HepG2 (cell line): Measurements from ENCODE around the gene EXOSC6. TPM values are rescaled to one million over a fixed set of nuclear protein-coding genes. Genes with fewer than 3 reads are reported as not detected.

ENCODE experiments used
- ARNT2 ChIP-seq: sonication (generic); formaldehyde crosslinking; IDR thresholded peaks from 2 replicates; pipeline ENCODE4 v1.8.0; 2022; ENCODE audit warnings: mild to moderate bottlenecking, low read depth, missing genetic modification reagents, moderate library complexity
- GMEB2 ChIP-seq: IDR thresholded peaks from 2 replicates; pipeline ENCODE4 v1.6.1; 2016; ENCODE audit warnings: missing biosample characterization, missing genetic modification reagents, low read depth
- GZF1 ChIP-seq: sonication (generic); formaldehyde crosslinking; IDR thresholded peaks from 2 replicates; pipeline ENCODE4 v1.5.1; 2020; ENCODE audit warnings: mild to moderate bottlenecking, missing genetic modification reagents
- ISX ChIP-seq: sonication (generic); formaldehyde crosslinking; conservative IDR thresholded peaks from 2 replicates; pipeline ENCODE4 v1.5.0; 2020; ENCODE audit warnings: missing genetic modification reagents
- MTF1 ChIP-seq: sonication (generic); formaldehyde crosslinking; IDR thresholded peaks from 2 replicates; pipeline ENCODE4 v1.5.0; 2020; ENCODE audit warnings: missing genetic modification reagents
- NFATC3 ChIP-seq: sonication (generic); formaldehyde crosslinking; IDR thresholded peaks from 2 replicates; pipeline ENCODE4 v1.5.1; 2020; ENCODE audit warnings: mild to moderate bottlenecking, missing genetic modification reagents
- NR1H2 ChIP-seq: sonication (generic); formaldehyde crosslinking; IDR thresholded peaks from 2 replicates; pipeline ENCODE4 v1.8.1; 2022; ENCODE audit warnings: low read depth, missing genetic modification reagents, borderline replicate concordance
- PHF5A ChIP-seq: IDR thresholded peaks from one replicate; pipeline ENCODE4 v1.6.1; 2018; ENCODE audit warnings: low read depth, missing genetic modification reagents; ENCODE audit not compliant: unreplicated experiment
- RERE ChIP-seq: IDR thresholded peaks from 2 replicates; pipeline ENCODE4 v1.6.1; 2016; ENCODE audit warnings: low read depth, missing genetic modification reagents, missing compliant biosample characterization
- SSRP1 ChIP-seq: IDR thresholded peaks from 2 replicates; pipeline ENCODE4 v1.6.1; 2016; ENCODE audit warnings: control low read depth
- YEATS2 ChIP-seq: sonication (generic); formaldehyde crosslinking; IDR thresholded peaks from 2 replicates; pipeline ENCODE4 v1.4.0; 2020; ENCODE audit warnings: missing genetic modification reagents, borderline replicate concordance
- YY1 ChIP-seq: IDR thresholded peaks from 2 replicates; pipeline ENCODE4 v1.6.1; 2011; ENCODE audit warnings: low read length, low read depth, moderate library complexity, mild to moderate bottlenecking; ENCODE audit not compliant: insufficient read depth, insufficient replicate concordance
- ZNF432 ChIP-seq: sonication (generic); formaldehyde crosslinking; IDR thresholded peaks from 2 replicates; pipeline ENCODE4 v1.5.0; 2020; ENCODE audit warnings: missing genetic modification reagents, mild to moderate bottlenecking, borderline replicate concordance
- ZNF484 ChIP-seq: sonication (generic); formaldehyde crosslinking; IDR thresholded peaks from 2 replicates; pipeline ENCODE4 v1.5.1; 2020; ENCODE audit warnings: mild to moderate bottlenecking, low read depth, missing genetic modification reagents, borderline replicate concordance
- ZNF670 ChIP-seq: sonication (generic); formaldehyde crosslinking; IDR thresholded peaks from 2 replicates; pipeline ENCODE4 v1.8.0; 2022; ENCODE audit warnings: mild to moderate bottlenecking, missing genetic modification reagents, borderline replicate concordance
- polyA plus RNA-seq, 8 experiments: library from polyadenylated mRNA; depleted of rRNA in 3 of 8; stranded (reverse) in 7 of 8; unstranded in 1 of 8; fragments of >200 nt; fragmentation: Illumina TruSeq in 4 of 8; extraction: Trizol in 4 of 8; gene quantifications; 2 replicates each; pipeline versions ENCODE4 v1.2.1 to v1.2.3, GENCODE V29; 2011 to 2016; ENCODE audit warnings: low read depth in 4 of 8, missing spikeins in 1 of 8, mixed read lengths in 1 of 8; ENCODE audit not compliant: insufficient read depth in 1 of 8
- total RNA-seq, 5 experiments: library from RNA; depleted of rRNA; stranded (reverse); fragments of >200 nt; fragmentation: Illumina TruSeq; extraction: Trizol; gene quantifications; 2 replicates each; pipeline ENCODE4 v1.2.3, GENCODE V29; 2016; ENCODE audit warnings: low read depth in 1 of 5
- TF ChIP-seq, protein P1 (sequence below): sonication (generic); formaldehyde crosslinking; IDR thresholded peaks from 2 replicates; pipeline ENCODE4 v1.4.0; 2020; ENCODE audit warnings: missing genetic modification reagents
- TF ChIP-seq, protein P2 (sequence below): sonication (generic); formaldehyde crosslinking; IDR thresholded peaks from 2 replicates; pipeline ENCODE4 v1.5.0; 2020; ENCODE audit warnings: mild to moderate bottlenecking, missing genetic modification reagents, moderate library complexity

EXOSC6 gene
- total and polyA plus RNA-seq, 2 of the 13 experiments (the other 11 are each of a cell fraction or from before 2014, with no cell fraction given), result 13.1 to 39.9 TPM

DNA sequence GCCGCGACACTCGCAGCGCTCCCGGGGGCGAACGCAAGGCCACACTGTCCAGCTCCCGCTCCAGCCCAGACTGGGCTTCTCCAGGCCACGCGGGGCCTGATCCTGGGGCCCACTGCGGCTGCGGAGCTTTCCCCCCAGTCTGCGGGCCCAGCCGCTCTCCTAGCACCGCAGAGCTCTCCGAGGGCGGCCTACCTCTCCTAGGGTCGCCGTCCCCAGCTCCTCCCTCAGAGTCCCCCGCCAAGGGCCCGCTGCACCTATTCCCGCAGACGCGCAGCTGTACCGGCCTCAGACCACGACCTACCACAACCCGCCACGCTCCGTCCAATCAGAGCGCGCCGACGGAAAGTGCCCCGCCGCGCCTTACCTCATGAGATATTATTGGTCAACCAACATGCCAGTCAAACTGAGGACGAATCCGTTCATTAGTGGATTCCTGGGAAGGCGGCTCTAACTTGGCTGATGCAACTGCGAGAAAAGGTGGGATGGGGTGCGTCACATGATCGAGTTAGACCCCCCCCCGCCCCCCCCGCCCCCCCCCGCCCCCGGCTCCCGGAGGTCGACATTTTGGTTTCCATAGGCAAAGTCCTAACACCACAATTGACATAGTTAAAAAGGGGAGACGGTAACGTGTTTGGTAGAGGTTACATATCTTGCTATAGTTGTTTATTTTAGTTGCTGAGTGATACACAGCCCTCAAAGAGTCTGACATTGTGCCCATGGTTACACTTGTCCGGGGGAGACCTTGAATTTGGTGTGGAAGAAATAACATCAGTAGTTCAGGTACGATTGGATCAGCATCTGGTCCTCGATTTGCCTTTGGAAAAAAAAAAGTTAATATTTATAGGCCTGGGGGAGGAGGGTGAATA is 37.7 kb upstream of the EXOSC6 start, which contains the start of gene AARS1 (continued):
- TF ChIP-seq SSRP1 (CRISPR knock-in tag), result no peak
- TF ChIP-seq ZNF484 (CRISPR knock-in tag), result no peak
- TF ChIP-seq, protein P1, sequence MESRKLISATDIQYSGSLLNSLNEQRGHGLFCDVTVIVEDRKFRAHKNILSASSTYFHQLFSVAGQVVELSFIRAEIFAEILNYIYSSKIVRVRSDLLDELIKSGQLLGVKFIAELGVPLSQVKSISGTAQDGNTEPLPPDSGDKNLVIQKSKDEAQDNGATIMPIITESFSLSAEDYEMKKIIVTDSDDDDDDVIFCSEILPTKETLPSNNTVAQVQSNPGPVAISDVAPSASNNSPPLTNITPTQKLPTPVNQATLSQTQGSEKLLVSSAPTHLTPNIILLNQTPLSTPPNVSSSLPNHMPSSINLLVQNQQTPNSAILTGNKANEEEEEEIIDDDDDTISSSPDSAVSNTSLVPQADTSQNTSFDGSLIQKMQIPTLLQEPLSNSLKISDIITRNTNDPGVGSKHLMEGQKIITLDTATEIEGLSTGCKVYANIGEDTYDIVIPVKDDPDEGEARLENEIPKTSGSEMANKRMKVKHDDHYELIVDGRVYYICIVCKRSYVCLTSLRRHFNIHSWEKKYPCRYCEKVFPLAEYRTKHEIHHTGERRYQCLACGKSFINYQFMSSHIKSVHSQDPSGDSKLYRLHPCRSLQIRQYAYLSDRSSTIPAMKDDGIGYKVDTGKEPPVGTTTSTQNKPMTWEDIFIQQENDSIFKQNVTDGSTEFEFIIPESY, result peak; percentile 56; the same call in 1 of the 2 replicates
- peak; percentile 91 for TF ChIP-seq ARNT2 (CRISPR knock-in tag)
- no peak for TF ChIP-seq YY1
- TF ChIP-seq YEATS2 (CRISPR knock-in tag), result peak; percentile 90
- peak; percentile 91; the same call in 1 of the 2 replicates for TF ChIP-seq NFATC3 (CRISPR knock-in tag)
- peak; percentile 85; the same call in 1 of the 2 replicates for TF ChIP-seq MTF1 (CRISPR knock-in tag)
- TF ChIP-seq ZNF670 (CRISPR knock-in tag), result no peak
- TF ChIP-seq, protein P2, sequence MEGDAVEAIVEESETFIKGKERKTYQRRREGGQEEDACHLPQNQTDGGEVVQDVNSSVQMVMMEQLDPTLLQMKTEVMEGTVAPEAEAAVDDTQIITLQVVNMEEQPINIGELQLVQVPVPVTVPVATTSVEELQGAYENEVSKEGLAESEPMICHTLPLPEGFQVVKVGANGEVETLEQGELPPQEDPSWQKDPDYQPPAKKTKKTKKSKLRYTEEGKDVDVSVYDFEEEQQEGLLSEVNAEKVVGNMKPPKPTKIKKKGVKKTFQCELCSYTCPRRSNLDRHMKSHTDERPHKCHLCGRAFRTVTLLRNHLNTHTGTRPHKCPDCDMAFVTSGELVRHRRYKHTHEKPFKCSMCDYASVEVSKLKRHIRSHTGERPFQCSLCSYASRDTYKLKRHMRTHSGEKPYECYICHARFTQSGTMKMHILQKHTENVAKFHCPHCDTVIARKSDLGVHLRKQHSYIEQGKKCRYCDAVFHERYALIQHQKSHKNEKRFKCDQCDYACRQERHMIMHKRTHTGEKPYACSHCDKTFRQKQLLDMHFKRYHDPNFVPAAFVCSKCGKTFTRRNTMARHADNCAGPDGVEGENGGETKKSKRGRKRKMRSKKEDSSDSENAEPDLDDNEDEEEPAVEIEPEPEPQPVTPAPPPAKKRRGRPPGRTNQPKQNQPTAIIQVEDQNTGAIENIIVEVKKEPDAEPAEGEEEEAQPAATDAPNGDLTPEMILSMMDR (CRISPR knock-in tag), result peak; percentile 16; the same call in 1 of the 2 replicates
- no peak for TF ChIP-seq ZNF432
- TF ChIP-seq GZF1, result peak; percentile 68; the same call in 1 of the 2 replicates
- TF ChIP-seq PHF5A (CRISPR knock-in tag), result no peak
- 0 out of 2 replicates have a peak, but pooled peaks have one; percentile 78 for TF ChIP-seq ISX (CRISPR knock-in tag)
- TF ChIP-seq GMEB2 (CRISPR knock-in tag), result no peak
- no peak for TF ChIP-seq RERE (CRISPR knock-in tag)
- TF ChIP-seq NR1H2 (CRISPR knock-in tag), result peak; percentile 76; the same call in 1 of the 2 replicates
